ENCODE results near the gene PEX6.

Gene PEX6

GRCh38 chr6:42989923-42990322, 10.9 kb upstream of the PEX6 start:
- ATAC-seq (ENCODE audit: insufficient read depth, low read depth) (no peak), DNase-seq (no peak)
- no peak overlapping the region for H3K27ac ChIP-seq (ENCODE audit: low read length)
- TF ChIP-seq CTCF (IDR thresholded peaks at IDR 0.05; ENCODE audit: borderline replicate concordance, extremely low read depth, low read length, poor library complexity, severe bottlenecking) (no peak), EZH2 (IDR thresholded peaks at IDR 0.05; ENCODE audit: borderline replicate concordance, low read depth, low read length, severe bottlenecking) (no peak)
- no peak overlapping the region for H2AFZ ChIP-seq (ENCODE audit: low read depth, low read length)
- peaks cover 73% of the 10 kb centered on the region for H3K79me2 ChIP-seq (ENCODE audit: insufficient read depth, low read length)
- H4K20me1 ChIP-seq (ENCODE audit: insufficient read depth, low read length): peaks cover 12% of the 10 kb centered on the region; the same call in 1 of the 2 replicates
- peaks cover 35% of the 10 kb centered on the region for H3K4me1 ChIP-seq (ENCODE audit: insufficient read depth, low read length)
- H3K27me3 ChIP-seq (ENCODE audit: insufficient read depth, low read length, poor library complexity): no peaks in the 10 kb centered on the region
- H3K4me3 ChIP-seq (ENCODE audit: low read depth in 1 of 2, low read length in 2 of 2): no peak overlapping the region
- H3K9me3 ChIP-seq (ENCODE audit: insufficient read depth, low read length, severe bottlenecking): no peaks in the 10 kb centered on the region
- H3K36me3 ChIP-seq (ENCODE audit: insufficient read depth, low read length): peaks cover 43% of the 10 kb centered on the region
- no peak overlapping the region for H3K9ac ChIP-seq (ENCODE audit: low read depth, low read length)
- no peak overlapping the region for H3K4me2 ChIP-seq (ENCODE audit: insufficient read depth, low read length)

- H3K4me1 ChIP-seq (ENCODE audit: insufficient read depth, low read length): peaks cover 40% of the 10 kb centered on the region
- peaks cover 12% of the 10 kb centered on the region; the same call in 1 of the 2 replicates for H4K20me1 ChIP-seq (ENCODE audit: insufficient read depth, low read length)
- no peak overlapping the region for H2AFZ ChIP-seq (ENCODE audit: low read depth, low read length)
- H3K27me3 ChIP-seq (ENCODE audit: insufficient read depth, low read length, poor library complexity): no peaks in the 10 kb centered on the region
- TF ChIP-seq EZH2 (IDR thresholded peaks at IDR 0.05; ENCODE audit: borderline replicate concordance, low read depth, low read length, severe bottlenecking): no peak
- no peak overlapping the region for H3K4me3 ChIP-seq (ENCODE audit: low read depth in 1 of 2, low read length in 2 of 2)
- peaks cover 43% of the 10 kb centered on the region for H3K36me3 ChIP-seq (ENCODE audit: insufficient read depth, low read length)
- no peak overlapping the region for H3K4me2 ChIP-seq (ENCODE audit: insufficient read depth, low read length)
- no peaks in the 10 kb centered on the region for H3K9me3 ChIP-seq (ENCODE audit: insufficient read depth, low read length, severe bottlenecking)
- H3K27ac ChIP-seq (ENCODE audit: low read length): no peak overlapping the region
- H3K79me2 ChIP-seq (ENCODE audit: insufficient read depth, low read length): peaks cover 76% of the 10 kb centered on the region
- DNase-seq (no peak), ATAC-seq (ENCODE audit: insufficient read depth, low read depth) (no peak)
- H3K9ac ChIP-seq (ENCODE audit: low read depth, low read length): no peak overlapping the region
Observed at GRCh38 chr6:42988486-42989020, 9.6 kb upstream of the PEX6 start.

- peaks cover 43% of the 10 kb centered on the region for H3K36me3 ChIP-seq (ENCODE audit: insufficient read depth, low read length)
- H3K9ac ChIP-seq (ENCODE audit: low read depth, low read length): 0 out of 2 replicates have a peak overlapping the region, but pooled peaks have one; percentile 0
- H3K27me3 ChIP-seq (ENCODE audit: insufficient read depth, low read length, poor library complexity): no peaks in the 10 kb centered on the region
- no peaks in the 10 kb centered on the region for H3K9me3 ChIP-seq (ENCODE audit: insufficient read depth, low read length, severe bottlenecking)
- ATAC-seq (ENCODE audit: insufficient read depth, low read depth) (no peak), DNase-seq (no peak)
- no peak for TF ChIP-seq EZH2 (IDR thresholded peaks at IDR 0.05; ENCODE audit: borderline replicate concordance, low read depth, low read length, severe bottlenecking)
- TF ChIP-seq CTCF (IDR thresholded peaks at IDR 0.05; ENCODE audit: borderline replicate concordance, extremely low read depth, low read length, poor library complexity, severe bottlenecking): no peak
- 0 out of 2 replicates have a peak overlapping the region, but pooled peaks have one; percentile 81 for H3K4me2 ChIP-seq (ENCODE audit: insufficient read depth, low read length)
- H4K20me1 ChIP-seq (ENCODE audit: insufficient read depth, low read length): peaks cover 12% of the 10 kb centered on the region; the same call in 1 of the 2 replicates
- H3K27ac ChIP-seq (ENCODE audit: low read length): no peak overlapping the region
- H3K4me1 ChIP-seq (ENCODE audit: insufficient read depth, low read length): peaks cover 45% of the 10 kb centered on the region
- no peak overlapping the region for H3K4me3 ChIP-seq (ENCODE audit: low read depth in 1 of 2, low read length in 2 of 2)
- H2AFZ ChIP-seq (ENCODE audit: low read depth, low read length): no peak overlapping the region
- H3K79me2 ChIP-seq (ENCODE audit: insufficient read depth, low read length): peaks cover 75% of the 10 kb centered on the region
Observed at GRCh38 chr6:42987533-42988451, 8.8 kb upstream of the PEX6 start.

Measured in DND-41 (cell line).